ENCODE results near the gene SASS6.

The SASS6 gene

DNA sequence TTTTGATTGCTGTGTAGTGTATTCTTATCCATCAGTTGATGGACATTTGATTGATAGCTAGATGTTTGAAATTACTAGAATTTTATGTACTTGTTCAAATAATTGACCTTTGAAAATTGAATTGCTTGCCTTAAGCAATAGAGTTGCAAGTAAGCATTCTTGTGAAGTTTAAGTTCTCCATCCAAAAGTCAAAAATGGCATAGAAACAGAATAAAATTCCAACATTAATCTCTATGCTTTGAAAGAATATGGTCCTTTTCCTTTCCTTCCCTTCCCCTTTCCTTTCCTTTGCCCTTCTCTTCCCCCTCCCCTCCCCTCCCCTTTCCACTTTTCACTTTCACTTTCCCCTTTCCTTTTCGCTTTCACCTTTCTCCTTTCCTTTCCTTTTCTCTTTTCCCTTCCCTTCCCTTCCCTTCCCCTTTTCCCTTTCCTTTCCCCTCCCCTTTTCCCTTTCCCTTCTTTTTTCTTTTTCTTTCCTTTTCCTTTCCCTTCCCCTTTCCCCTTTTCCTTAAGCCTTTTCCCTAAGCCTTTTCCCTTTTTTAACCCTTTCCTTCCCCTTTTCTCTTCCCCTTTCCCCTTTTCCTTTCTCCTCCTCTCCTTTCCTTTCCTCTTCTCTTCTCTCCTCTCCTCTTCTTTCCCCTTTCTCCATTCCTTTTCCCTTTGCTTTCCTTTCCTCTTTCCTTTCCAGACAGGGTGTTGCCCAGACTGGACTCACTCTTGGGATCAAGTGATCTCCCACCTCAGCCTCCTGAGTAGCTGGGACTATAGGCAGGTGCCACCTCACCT lies 67.4 kb downstream of the SASS6 start:
- CTCF ChIA-PET, result no interaction called here

DNA sequence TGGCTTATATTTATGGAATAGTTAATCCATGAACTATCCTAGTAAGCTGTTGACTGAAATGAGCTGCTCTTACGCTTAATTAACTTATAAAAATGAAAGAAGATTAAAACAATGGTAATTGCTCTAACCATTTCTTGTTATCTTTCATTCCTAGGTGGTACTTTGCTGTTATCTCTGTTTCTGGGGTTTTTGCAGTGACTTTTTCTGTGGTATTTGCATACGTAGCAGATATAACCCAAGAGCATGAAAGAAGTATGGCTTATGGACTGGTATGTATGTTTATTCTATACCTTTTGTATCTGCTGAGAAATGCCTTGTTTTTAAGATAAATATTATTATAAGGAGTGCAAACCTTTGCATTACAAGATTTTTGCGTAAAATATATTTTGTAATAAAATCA lies 71.0 kb downstream of the SASS6 start:
- H3K4me3 ChIP-seq (ENCODE audit: low read depth, low read length), result no peak overlapping the region
- H3K27ac ChIP-seq (ENCODE audit: extremely low read depth, low read depth, low read length), result no peak overlapping the region
- H3K4me1 ChIP-seq (ENCODE audit: control insufficient read depth, insufficient read depth, low read length), result 0 out of 2 replicates have a peak, but pooled peaks cover 5% of the 10 kb centered on the region
- CTCF ChIA-PET, result no interaction called here
- H3K36me3 ChIP-seq (ENCODE audit: control insufficient read depth in 2 of 2, insufficient read depth in 1 of 2, low read length in 2 of 2), result peaks cover 33 to 58% of the 10 kb centered on the region in 2 experiments
- POLR2A ChIA-PET, result no interaction called here
- no peaks in the 10 kb centered on the region for H3K9me3 ChIP-seq (ENCODE audit: control insufficient read depth, insufficient read depth, low read depth, low read length)
- TF ChIP-seq ZNF623 (tag by site-specific recombination; IDR thresholded peaks at IDR 0.05) (no peak), ZFHX2 (tag by site-specific recombination; conservative IDR thresholded peaks at IDR 0.05) (no peak), ZNF19 (tag by site-specific recombination; IDR thresholded peaks at IDR 0.05; ENCODE audit: low read depth) (no peak), ZNF473 (tag by site-specific recombination; IDR thresholded peaks at IDR 0.05) (no peak), ZNF555 (tag by site-specific recombination; conservative IDR thresholded peaks at IDR 0.05) (no peak), GLI4 (tag by site-specific recombination; IDR thresholded peaks at IDR 0.05) (no peak), ZNF133 (tag by site-specific recombination; IDR thresholded peaks at IDR 0.05) (no peak), ZNF621 (tag by site-specific recombination; IDR thresholded peaks at IDR 0.05) (no peak), ZNF785 (tag by site-specific recombination; IDR thresholded peaks at IDR 0.05) (no peak)
- TF ChIP-seq, protein P1, sequence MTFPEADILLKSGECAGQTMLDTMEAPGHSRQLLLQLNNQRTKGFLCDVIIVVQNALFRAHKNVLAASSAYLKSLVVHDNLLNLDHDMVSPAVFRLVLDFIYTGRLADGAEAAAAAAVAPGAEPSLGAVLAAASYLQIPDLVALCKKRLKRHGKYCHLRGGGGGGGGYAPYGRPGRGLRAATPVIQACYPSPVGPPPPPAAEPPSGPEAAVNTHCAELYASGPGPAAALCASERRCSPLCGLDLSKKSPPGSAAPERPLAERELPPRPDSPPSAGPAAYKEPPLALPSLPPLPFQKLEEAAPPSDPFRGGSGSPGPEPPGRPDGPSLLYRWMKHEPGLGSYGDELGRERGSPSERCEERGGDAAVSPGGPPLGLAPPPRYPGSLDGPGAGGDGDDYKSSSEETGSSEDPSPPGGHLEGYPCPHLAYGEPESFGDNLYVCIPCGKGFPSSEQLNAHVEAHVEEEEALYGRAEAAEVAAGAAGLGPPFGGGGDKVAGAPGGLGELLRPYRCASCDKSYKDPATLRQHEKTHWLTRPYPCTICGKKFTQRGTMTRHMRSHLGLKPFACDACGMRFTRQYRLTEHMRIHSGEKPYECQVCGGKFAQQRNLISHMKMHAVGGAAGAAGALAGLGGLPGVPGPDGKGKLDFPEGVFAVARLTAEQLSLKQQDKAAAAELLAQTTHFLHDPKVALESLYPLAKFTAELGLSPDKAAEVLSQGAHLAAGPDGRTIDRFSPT (tag by site-specific recombination; IDR thresholded peaks at IDR 0.05), result no peak
- TF ChIP-seq, protein P2, sequence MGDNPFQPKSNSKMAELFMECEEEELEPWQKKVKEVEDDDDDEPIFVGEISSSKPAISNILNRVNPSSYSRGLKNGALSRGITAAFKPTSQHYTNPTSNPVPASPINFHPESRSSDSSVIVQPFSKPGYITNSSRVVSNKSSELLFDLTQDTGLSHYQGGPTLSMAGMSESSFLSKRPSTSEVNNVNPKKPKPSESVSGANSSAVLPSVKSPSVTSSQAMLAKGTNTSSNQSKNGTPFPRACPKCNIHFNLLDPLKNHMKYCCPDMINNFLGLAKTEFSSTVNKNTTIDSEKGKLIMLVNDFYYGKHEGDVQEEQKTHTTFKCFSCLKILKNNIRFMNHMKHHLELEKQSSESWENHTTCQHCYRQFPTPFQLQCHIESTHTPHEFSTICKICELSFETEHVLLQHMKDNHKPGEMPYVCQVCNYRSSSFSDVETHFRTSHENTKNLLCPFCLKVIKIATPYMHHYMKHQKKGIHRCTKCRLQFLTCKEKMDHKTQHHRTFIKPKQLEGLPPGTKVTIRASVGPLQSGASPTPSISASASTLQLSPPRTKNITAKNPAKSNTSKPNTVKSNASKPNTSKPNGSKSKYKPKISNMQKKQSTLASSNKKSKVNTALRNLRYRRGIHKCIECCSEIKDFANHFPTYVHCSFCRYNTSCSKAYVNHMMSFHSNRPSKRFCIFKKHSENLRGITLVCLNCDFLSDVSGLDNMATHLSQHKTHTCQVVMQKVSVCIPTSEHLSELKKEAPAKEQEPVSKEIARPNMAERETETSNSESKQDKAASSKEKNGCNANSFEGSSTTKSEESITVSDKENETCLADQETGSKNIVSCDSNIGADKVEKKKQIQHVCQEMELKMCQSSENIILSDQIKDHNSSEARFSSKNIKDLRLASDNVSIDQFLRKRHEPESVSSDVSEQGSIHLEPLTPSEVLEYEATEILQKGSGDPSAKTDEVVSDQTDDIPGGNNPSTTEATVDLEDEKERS (tag by site-specific recombination; IDR thresholded peaks at IDR 0.05), result no peak
- TF ChIP-seq, protein P3, sequence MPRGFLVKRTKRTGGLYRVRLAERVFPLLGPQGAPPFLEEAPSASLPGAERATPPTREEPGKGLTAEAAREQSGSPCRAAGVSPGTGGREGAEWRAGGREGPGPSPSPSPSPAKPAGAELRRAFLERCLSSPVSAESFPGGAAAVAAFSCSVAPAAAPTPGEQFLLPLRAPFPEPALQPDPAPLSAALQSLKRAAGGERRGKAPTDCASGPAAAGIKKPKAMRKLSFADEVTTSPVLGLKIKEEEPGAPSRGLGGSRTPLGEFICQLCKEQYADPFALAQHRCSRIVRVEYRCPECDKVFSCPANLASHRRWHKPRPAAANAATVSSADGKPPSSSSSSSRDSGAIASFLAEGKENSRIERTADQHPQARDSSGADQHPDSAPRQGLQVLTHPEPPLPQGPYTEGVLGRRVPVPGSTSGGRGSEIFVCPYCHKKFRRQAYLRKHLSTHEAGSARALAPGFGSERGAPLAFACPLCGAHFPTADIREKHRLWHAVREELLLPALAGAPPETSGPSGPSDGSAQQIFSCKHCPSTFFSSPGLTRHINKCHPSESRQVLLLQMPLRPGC (tag by site-specific recombination; IDR thresholded peaks at IDR 0.05), result no peak
- TF ChIP-seq, protein P4, sequence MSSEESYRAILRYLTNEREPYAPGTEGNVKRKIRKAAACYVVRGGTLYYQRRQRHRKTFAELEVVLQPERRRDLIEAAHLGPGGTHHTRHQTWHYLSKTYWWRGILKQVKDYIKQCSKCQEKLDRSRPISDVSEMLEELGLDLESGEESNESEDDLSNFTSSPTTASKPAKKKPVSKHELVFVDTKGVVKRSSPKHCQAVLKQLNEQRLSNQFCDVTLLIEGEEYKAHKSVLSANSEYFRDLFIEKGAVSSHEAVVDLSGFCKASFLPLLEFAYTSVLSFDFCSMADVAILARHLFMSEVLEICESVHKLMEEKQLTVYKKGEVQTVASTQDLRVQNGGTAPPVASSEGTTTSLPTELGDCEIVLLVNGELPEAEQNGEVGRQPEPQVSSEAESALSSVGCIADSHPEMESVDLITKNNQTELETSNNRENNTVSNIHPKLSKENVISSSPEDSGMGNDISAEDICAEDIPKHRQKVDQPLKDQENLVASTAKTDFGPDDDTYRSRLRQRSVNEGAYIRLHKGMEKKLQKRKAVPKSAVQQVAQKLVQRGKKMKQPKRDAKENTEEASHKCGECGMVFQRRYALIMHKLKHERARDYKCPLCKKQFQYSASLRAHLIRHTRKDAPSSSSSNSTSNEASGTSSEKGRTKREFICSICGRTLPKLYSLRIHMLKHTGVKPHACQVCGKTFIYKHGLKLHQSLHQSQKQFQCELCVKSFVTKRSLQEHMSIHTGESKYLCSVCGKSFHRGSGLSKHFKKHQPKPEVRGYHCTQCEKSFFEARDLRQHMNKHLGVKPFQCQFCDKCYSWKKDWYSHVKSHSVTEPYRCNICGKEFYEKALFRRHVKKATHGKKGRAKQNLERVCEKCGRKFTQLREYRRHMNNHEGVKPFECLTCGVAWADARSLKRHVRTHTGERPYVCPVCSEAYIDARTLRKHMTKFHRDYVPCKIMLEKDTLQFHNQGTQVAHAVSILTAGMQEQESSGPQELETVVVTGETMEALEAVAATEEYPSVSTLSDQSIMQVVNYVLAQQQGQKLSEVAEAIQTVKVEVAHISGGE (tag by site-specific recombination; conservative IDR thresholded peaks at IDR 0.05; ENCODE audit: low read depth), result no peak

More for the DNA sequence above, 67.4 kb downstream of the SASS6 start:
- POLR2A ChIA-PET, result no interaction called here
- 0 out of 2 replicates have a peak, but pooled peaks cover 5% of the 10 kb centered on the region for H3K4me1 ChIP-seq (ENCODE audit: control insufficient read depth, insufficient read depth, low read length)
- no peak for TF ChIP-seq ZNF292 (tag by site-specific recombination; IDR thresholded peaks at IDR 0.05; ENCODE audit: borderline replicate concordance, low read depth)
- no peak for TF ChIP-seq ZNF404 (tag by site-specific recombination; IDR thresholded peaks at IDR 0.05)
- no peak for TF ChIP-seq HOXA7 (CRISPR knock-in tag; IDR thresholded peaks at IDR 0.05; ENCODE audit: borderline replicate concordance)
- 0 out of 2 replicates have a peak, but pooled peaks have one; percentile 29 for TF ChIP-seq ZNF311 (tag by site-specific recombination; IDR thresholded peaks at IDR 0.05; ENCODE audit: borderline replicate concordance)
- TF ChIP-seq, protein P5, sequence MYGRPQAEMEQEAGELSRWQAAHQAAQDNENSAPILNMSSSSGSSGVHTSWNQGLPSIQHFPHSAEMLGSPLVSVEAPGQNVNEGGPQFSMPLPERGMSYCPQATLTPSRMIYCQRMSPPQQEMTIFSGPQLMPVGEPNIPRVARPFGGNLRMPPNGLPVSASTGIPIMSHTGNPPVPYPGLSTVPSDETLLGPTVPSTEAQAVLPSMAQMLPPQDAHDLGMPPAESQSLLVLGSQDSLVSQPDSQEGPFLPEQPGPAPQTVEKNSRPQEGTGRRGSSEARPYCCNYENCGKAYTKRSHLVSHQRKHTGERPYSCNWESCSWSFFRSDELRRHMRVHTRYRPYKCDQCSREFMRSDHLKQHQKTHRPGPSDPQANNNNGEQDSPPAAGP (tag by site-specific recombination; IDR thresholded peaks at IDR 0.05), result no peak
- TF ChIP-seq IKZF3 (tag by site-specific recombination; IDR thresholded peaks at IDR 0.05), result peak; percentile 66; the same call in 1 of the 2 replicates
- 0 out of 2 replicates have a peak, but pooled peaks have one; percentile 30 for TF ChIP-seq ZNF530 (tag by site-specific recombination; IDR thresholded peaks at IDR 0.05; ENCODE audit: low read depth)
- TF ChIP-seq, protein P3 (tag by site-specific recombination; IDR thresholded peaks at IDR 0.05), result no peak
- peak; percentile 92 for TF ChIP-seq ZNF366 (tag by site-specific recombination; conservative IDR thresholded peaks at IDR 0.05)
- no peak for TF ChIP-seq ZNF239 (tag by site-specific recombination; IDR thresholded peaks at IDR 0.05)
- TF ChIP-seq PRDM1 (tag by site-specific recombination; IDR thresholded peaks at IDR 0.05), result peak; percentile 100
- H3K36me3 ChIP-seq (ENCODE audit: control insufficient read depth in 2 of 2, insufficient read depth in 1 of 2, low read length in 2 of 2), result peaks cover 50 to 79% of the 10 kb centered on the region in 2 experiments
- H3K27ac ChIP-seq (ENCODE audit: extremely low read depth, low read depth, low read length), result no peak overlapping the region
- no peaks in the 10 kb centered on the region for H3K9me3 ChIP-seq (ENCODE audit: control insufficient read depth, insufficient read depth, low read depth, low read length)
- H3K4me3 ChIP-seq (ENCODE audit: low read depth, low read length), result no peak overlapping the region

Data from HEK293 (cell line).